Measurements from ENCODE around the gene ZC3H7A. TPM values are rescaled to one million over a fixed set of nuclear protein-coding genes. Genes with fewer than 3 reads are reported as not detected.

The ZC3H7A gene
- 69.6 and 79.6 TPM in 2 replicates for total RNA-seq
- long read RNA-seq, transcript ZC3H7A-201 (23 exons, 3,825 nt): major isoform, 10 of 87 reads
- long read RNA-seq, partial matches to known transcripts: 62 of 87 reads
- long read RNA-seq, other reads (novel, unspliced or antisense): 14 of 87 reads

- Mint-ChIP-seq H3K36me3 (ENCODE audit: unreplicated experiment) (peaks cover 9% of the 10 kb centered on the region), H3K9me3 (ENCODE audit: unreplicated experiment) (no peaks in the 10 kb centered on the region), H3K4me3 (ENCODE audit: unreplicated experiment) (peak within 1 kb of the TSS; percentile 86), H3K27me3 (ENCODE audit: unreplicated experiment) (no peaks in the 10 kb centered on the region), H3K27ac (ENCODE audit: unreplicated experiment) (peak within 1 kb of the TSS; percentile 91), H3K4me1 (ENCODE audit: unreplicated experiment) (peaks cover 73% of the 10 kb centered on the region)
- DNase-seq (ENCODE audit: extremely low spot score, unreplicated experiment): peak; percentile 99
- TF ChIP-seq CTCF (IDR thresholded peaks at IDR 0.05): peak; percentile 85
These were observed at the start of gene ZC3H7A for GRCh38 chr16:11797166-11797956. Gene ZC3H7A (minus strand): TSS chr16:11797258. CDS start chr16:11782354, 14,904 bp downstream.

- Mint-ChIP-seq H3K27me3 (ENCODE audit: unreplicated experiment) (no peaks in the 10 kb centered on the region), H3K27ac (ENCODE audit: unreplicated experiment) (no peak overlapping the region), H3K36me3 (ENCODE audit: unreplicated experiment) (peaks cover 56% of the 10 kb centered on the region), H3K9me3 (ENCODE audit: unreplicated experiment) (no peaks in the 10 kb centered on the region), H3K4me1 (ENCODE audit: unreplicated experiment) (peaks cover 3% of the 10 kb centered on the region), H3K4me3 (ENCODE audit: unreplicated experiment) (no peak overlapping the region)
- no peak for TF ChIP-seq CTCF (IDR thresholded peaks at IDR 0.05)
- DNase-seq (ENCODE audit: extremely low spot score, unreplicated experiment): no peak
These were observed 47.4 kb upstream of the ZC3H7A start for GRCh38 chr16:11844499-11844898.

- Mint-ChIP-seq H3K36me3 (ENCODE audit: unreplicated experiment) (peaks cover 56% of the 10 kb centered on the region), H3K9me3 (ENCODE audit: unreplicated experiment) (no peaks in the 10 kb centered on the region), H3K4me3 (ENCODE audit: unreplicated experiment) (no peak overlapping the region), H3K4me1 (ENCODE audit: unreplicated experiment) (no peaks in the 10 kb centered on the region), H3K27ac (ENCODE audit: unreplicated experiment) (no peak overlapping the region), H3K27me3 (ENCODE audit: unreplicated experiment) (no peaks in the 10 kb centered on the region)
- TF ChIP-seq CTCF (IDR thresholded peaks at IDR 0.05): no peak
- no peak for DNase-seq (ENCODE audit: extremely low spot score, unreplicated experiment)
These were observed 46.8 kb upstream of the ZC3H7A start for GRCh38 chr16:11843861-11844260.

- Mint-ChIP-seq H3K4me3 (ENCODE audit: unreplicated experiment) (no peak overlapping the region), H3K27ac (ENCODE audit: unreplicated experiment) (no peak overlapping the region), H3K4me1 (ENCODE audit: unreplicated experiment) (no peaks in the 10 kb centered on the region), H3K9me3 (ENCODE audit: unreplicated experiment) (no peaks in the 10 kb centered on the region), H3K36me3 (ENCODE audit: unreplicated experiment) (peaks cover 56% of the 10 kb centered on the region), H3K27me3 (ENCODE audit: unreplicated experiment) (no peaks in the 10 kb centered on the region)
- TF ChIP-seq CTCF (IDR thresholded peaks at IDR 0.05): no peak
- no peak for DNase-seq (ENCODE audit: extremely low spot score, unreplicated experiment)
These were observed 46.1 kb upstream of the ZC3H7A start for GRCh38 chr16:11843206-11843605.

- no peak for DNase-seq (ENCODE audit: extremely low spot score, unreplicated experiment)
- no peaks in the 10 kb centered on the region for H3K27me3 Mint-ChIP-seq (ENCODE audit: unreplicated experiment)
- no peak for TF ChIP-seq CTCF (IDR thresholded peaks at IDR 0.05)
- H3K4me1 Mint-ChIP-seq (ENCODE audit: unreplicated experiment): peaks cover 18% of the 10 kb centered on the region
- no peak overlapping the region for H3K4me3 Mint-ChIP-seq (ENCODE audit: unreplicated experiment)
- peaks cover 3% of the 10 kb centered on the region for H3K9me3 Mint-ChIP-seq (ENCODE audit: unreplicated experiment)
- H3K27ac Mint-ChIP-seq (ENCODE audit: unreplicated experiment): no peak overlapping the region
- H3K36me3 Mint-ChIP-seq (ENCODE audit: unreplicated experiment): peaks cover 54% of the 10 kb centered on the region
These were observed 44.0 kb upstream of the ZC3H7A start for GRCh38 chr16:11841026-11841425.

Data from osteocyte (in vitro differentiated cells).